HepG2 (cell line): ENCODE data around the gene AKAP12. TPM values are rescaled to one million over a fixed set of nuclear protein-coding genes. Genes with fewer than 3 reads are reported as not detected.
A peak's percentile ranks its signal among the peaks of the same experiment; 100 is the strongest.

Experiments
- ATAC-seq: fragments of 200-7000 bp; cut with Tn5 transposase; 3 replicates; pipeline ENCODE4 v1.9.1; 2020; ENCODE audit warnings: mild to moderate bottlenecking, moderate library complexity
- BruUV-seq: library from RNA; stranded (reverse); fragments of 400-500 nt; replicated peaks from 2 replicates; lab custom pipeline; 2021; lab: Mats Ljungman, UMichigan
- CTCF ChIA-PET: fragments of 300-600 bp; formaldehyde crosslinking; extraction: SDS; loops from one replicate; lab custom pipeline; 2021; ENCODE audit warnings: low total read pairs, inconsistent platforms, low intra/inter-chr PET ratio; lab: Yijun Ruan, JAX
- POLR2A ChIA-PET: fragments of 350-600 bp; sonication (Branson Sonifier 250); formaldehyde crosslinking; loops from one replicate; lab custom pipeline; 2020; ENCODE audit warnings: antibody characterized with exemption, inconsistent platforms; lab: Yijun Ruan, JAX
- DNase-seq: peaks from one replicate; pipeline ENCODE4 v3.0.0-alpha.2; 2015; ENCODE audit warnings: low spot score
- FAIRE-seq: peaks from 3 replicates; lab custom pipeline; 2011; peaks lifted over from hg19 to GRCh38; lab: Jason Lieb, UNC
- H2AFZ ChIP-seq: one replicate; pipeline ENCODE4 v1.6.1; 2011; ENCODE audit warnings: low read length, inconsistent platforms
- H3K27ac ChIP-seq: fragments of 300-600 bp; 3 replicates; pipeline ENCODE4 v1.8.0; 2011; ENCODE audit warnings: mixed run types, mild to moderate bottlenecking, mixed read lengths, low read length, inconsistent platforms; ENCODE audit not compliant: insufficient read depth; ENCODE audit errors: extremely low read length
- H3K27me3 ChIP-seq, 2 experiments: fragments of 200-600 bp in 1 of 2; 2 replicates in 1 of 2; 3 replicates in 1 of 2; pipeline versions ENCODE4 v1.6.0 to v1.8.0; 2011; ENCODE audit warnings: low read length in 2 of 2, mild to moderate bottlenecking in 2 of 2, moderate library complexity in 2 of 2, inconsistent platforms in 1 of 2; ENCODE audit not compliant: insufficient read depth in 2 of 2, control insufficient read depth in 1 of 2
- H3K36me3 ChIP-seq, 2 experiments: fragments of 200-600 bp in 1 of 2; replicated peaks in 1 of 2; 2 replicates in 1 of 2; 3 replicates in 1 of 2; pipeline versions ENCODE4 v1.5.1 to v1.8.0; 2011; ENCODE audit warnings: low read length in 2 of 2, inconsistent platforms in 1 of 2; ENCODE audit not compliant: insufficient read depth in 2 of 2, control insufficient read depth in 1 of 2
- H3K4me1 ChIP-seq: 2 replicates; pipeline ENCODE4 v1.5.1; 2012; ENCODE audit warnings: low read length, inconsistent platforms; ENCODE audit not compliant: insufficient read depth
- H3K4me2 ChIP-seq: 2 replicates; pipeline ENCODE4 v1.6.0; 2011; ENCODE audit warnings: low read depth, low read length, inconsistent platforms
- H3K4me3 ChIP-seq, 3 experiments: fragments of 200-600 bp in 1 of 3; sonication (generic), shearing (Covaris generic) in 1 of 3; replicated peaks in 1 of 3; 2 replicates each; pipeline ENCODE4 v1.5.1; 2011 to 2016; ENCODE audit warnings: low read length in 3 of 3, inconsistent platforms in 2 of 3, low read depth in 2 of 3, mild to moderate bottlenecking in 2 of 3, control low read depth in 1 of 3, mixed read lengths in 1 of 3; ENCODE audit not compliant: insufficient read depth in 1 of 3
- H3K79me2 ChIP-seq: one replicate; pipeline ENCODE4 v1.6.1; 2011; ENCODE audit warnings: low read length, inconsistent platforms; ENCODE audit not compliant: insufficient read depth
- H3K9ac ChIP-seq: 2 replicates; pipeline ENCODE4 v1.6.0; 2011; ENCODE audit warnings: mild to moderate bottlenecking, low read depth, low read length, inconsistent platforms; ENCODE audit not compliant: insufficient read depth
- H3K9me3 ChIP-seq: 2 replicates; pipeline ENCODE4 v1.5.1; 2012; ENCODE audit warnings: mild to moderate bottlenecking, low read length
- H4K20me1 ChIP-seq: 2 replicates; pipeline ENCODE4 v1.6.0; 2011; ENCODE audit warnings: inconsistent platforms, mild to moderate bottlenecking, low read length, moderate library complexity; ENCODE audit not compliant: insufficient read depth
- CBX1 ChIP-seq: IDR thresholded peaks from one replicate; pipeline ENCODE4 v1.6.1; 2016; ENCODE audit warnings: antibody characterized with exemption, low read depth
- FOXJ3 ChIP-seq: sonication (generic); formaldehyde crosslinking; IDR thresholded peaks from 2 replicates; pipeline ENCODE4 v1.4.0; 2020; ENCODE audit warnings: missing genetic modification reagents, mild to moderate bottlenecking, borderline replicate concordance
- SAFB2 ChIP-seq: sonication (generic); formaldehyde crosslinking; IDR thresholded peaks from 2 replicates; pipeline ENCODE4 v1.5.1; 2020; ENCODE audit warnings: missing genetic modification reagents, low read depth, mild to moderate bottlenecking, borderline replicate concordance
- TCF7L2 ChIP-seq: IDR thresholded peaks from 2 replicates; pipeline ENCODE4 v1.6.1; 2011; ENCODE audit warnings: mild to moderate bottlenecking, low read depth, low read length, moderate library complexity
- TEAD3 ChIP-seq: optimal IDR thresholded peaks from 2 replicates; pipeline ENCODE3; 2016; ENCODE audit warnings: borderline replicate concordance
- ZC3H13 ChIP-seq: sonication (generic); formaldehyde crosslinking; IDR thresholded peaks from 2 replicates; pipeline ENCODE4 v1.8.1; 2023; ENCODE audit warnings: mild to moderate bottlenecking, missing genetic modification reagents, moderate library complexity
- ZFP36 ChIP-seq: fragments of 150-350 bp; IDR thresholded peaks from 2 replicates; pipeline ENCODE4 v1.6.1; 2018; ENCODE audit warnings: borderline replicate concordance, low read length, low read depth; ENCODE audit not compliant: partially characterized antibody
- ZNF264 ChIP-seq: sonication (generic); formaldehyde crosslinking; IDR thresholded peaks from 2 replicates; pipeline ENCODE4 v1.4.0; 2020; ENCODE audit warnings: missing genetic modification reagents
- ZNF556 ChIP-seq: sonication (generic); formaldehyde crosslinking; IDR thresholded peaks from 2 replicates; pipeline ENCODE4 v1.4.0; 2020; ENCODE audit warnings: mild to moderate bottlenecking, missing genetic modification reagents, borderline replicate concordance
- ZNF7 ChIP-seq: IDR thresholded peaks from 2 replicates; pipeline ENCODE4 v1.6.1; 2016; ENCODE audit warnings: missing biosample characterization, missing genetic modification reagents
- ZNF780A ChIP-seq: sonication (generic); formaldehyde crosslinking; IDR thresholded peaks from 2 replicates; pipeline ENCODE4 v1.8.0; 2022; ENCODE audit warnings: mild to moderate bottlenecking, missing genetic modification reagents, moderate library complexity
- ZNF816 ChIP-seq: sonication (generic); formaldehyde crosslinking; IDR thresholded peaks from 2 replicates; pipeline ENCODE4 v1.8.0; 2022; ENCODE audit warnings: missing genetic modification reagents, mild to moderate bottlenecking, borderline replicate concordance
- ZSCAN22 ChIP-seq: sonication (generic); formaldehyde crosslinking; IDR thresholded peaks from 2 replicates; pipeline ENCODE4 v1.4.0; 2020; ENCODE audit warnings: mild to moderate bottlenecking, missing genetic modification reagents
- WGBS: methylation state at CpG from one replicate; pipeline ENCODE4 v1.1.6; 2017; ENCODE audit warnings: low lambda C conversion rate; 5-methylcytosine and 5-hydroxymethylcytosine counted together
- in situ Hi-C: cut with HindIII; loops from 2 replicates; pipeline ENCODE4 v1.10.0; 2017; ENCODE audit warnings: low pct_unique_long_range_greater_than_20kb; ENCODE audit not compliant: extremely low pct_ligation_motif_present
- intact Hi-C: fragments of 100-400 bp; cut with micrococcal nuclease; formaldehyde crosslinking; loops from one replicate; pipeline ENCODE4 v1.10.0; 2022; ENCODE audit not compliant: unreplicated experiment
- polyA plus RNA-seq, 8 experiments: library from polyadenylated mRNA; depleted of rRNA in 3 of 8; stranded (reverse) in 7 of 8; unstranded in 1 of 8; fragments of >200 nt; fragmentation: Illumina TruSeq in 4 of 8; extraction: Trizol in 4 of 8; gene quantifications; 2 replicates each; pipeline versions ENCODE4 v1.2.1 to v1.2.3, GENCODE V29; 2011 to 2016; ENCODE audit warnings: low read depth in 4 of 8, missing spikeins in 1 of 8, mixed read lengths in 1 of 8; ENCODE audit not compliant: insufficient read depth in 1 of 8
- total RNA-seq, 5 experiments: library from RNA; depleted of rRNA; stranded (reverse); fragments of >200 nt; fragmentation: Illumina TruSeq; extraction: Trizol; gene quantifications; 2 replicates each; pipeline ENCODE4 v1.2.3, GENCODE V29; 2016; ENCODE audit warnings: low read depth in 1 of 5
- TF ChIP-seq, protein P1 (sequence below): sonication (generic); formaldehyde crosslinking; IDR thresholded peaks from 2 replicates; pipeline ENCODE4 v1.4.0; 2020; ENCODE audit warnings: missing genetic modification reagents, mild to moderate bottlenecking, borderline replicate concordance
- TF ChIP-seq, protein P2 (sequence below): sonication (generic); formaldehyde crosslinking; IDR thresholded peaks from 2 replicates; pipeline ENCODE4 v1.4.0; 2020; ENCODE audit warnings: missing genetic modification reagents, borderline replicate concordance

The AKAP12 gene
- total and polyA plus RNA-seq, 2 of the 13 experiments (the other 11 are each of a cell fraction or from before 2014, with no cell fraction given) = 10.6 to 19.0 TPM

DNA sequence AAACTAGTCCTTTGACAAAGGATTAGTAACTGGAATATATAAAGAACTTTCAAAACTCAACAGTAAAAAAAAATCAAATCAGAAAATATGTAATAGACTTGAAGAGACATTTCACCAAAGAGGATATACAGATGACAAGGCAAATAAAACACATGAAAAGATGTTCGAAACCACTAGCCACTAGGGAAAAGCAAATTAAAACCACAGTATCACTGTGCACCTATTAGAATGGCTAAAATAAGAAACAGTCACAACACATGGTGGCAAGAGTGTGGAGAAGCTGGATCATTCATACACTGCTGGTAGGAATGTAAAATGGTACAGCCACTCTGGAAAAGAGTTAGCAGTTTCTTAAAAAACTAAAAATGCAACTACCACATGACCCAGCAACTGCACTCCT, 136.7 kb downstream of the AKAP12 start:
- ChIA-PET CTCF (no interaction called here), POLR2A (interaction anchor here (1.4 kb wide), 1 partner anchor 13 kb away, joined by 3 read pairs; no protein-coding TSS in a partner anchor)
- DNase-seq (no peak), ATAC-seq (peak; percentile 30), FAIRE-seq (no peak)
- H3K79me2 ChIP-seq = peaks cover 79% of the 10 kb centered on the region
- H3K9me3 ChIP-seq = no peaks in the 10 kb centered on the region
- intact Hi-C loops = no loop called here
- no peak overlapping the region for H3K9ac ChIP-seq
- no TSS peak for BruUV-seq
- H4K20me1 ChIP-seq = 0 out of 2 replicates have a peak, but pooled peaks cover 4% of the 10 kb centered on the region
- peaks cover 30% of the 10 kb centered on the region for H3K4me1 ChIP-seq
- no peak overlapping the region for H3K4me3 ChIP-seq
- H2AFZ ChIP-seq = no peak overlapping the region
- peaks cover 9 to 18% of the 10 kb centered on the region in 2 experiments for H3K36me3 ChIP-seq
- no peaks in the 10 kb centered on the region for H3K27me3 ChIP-seq
- in situ Hi-C loops = no loop called here
- H3K4me2 ChIP-seq = no peak overlapping the region
- no peak overlapping the region for H3K27ac ChIP-seq
- TF ChIP-seq ZNF7 (CRISPR knock-in tag) (peak; percentile 90), TEAD3 (CRISPR knock-in tag) (peak; percentile 24), ZSCAN22 (CRISPR knock-in tag) (no peak)
- WGBS = 96% methylated on average over 1 of the region's 1 CpG

DNA sequence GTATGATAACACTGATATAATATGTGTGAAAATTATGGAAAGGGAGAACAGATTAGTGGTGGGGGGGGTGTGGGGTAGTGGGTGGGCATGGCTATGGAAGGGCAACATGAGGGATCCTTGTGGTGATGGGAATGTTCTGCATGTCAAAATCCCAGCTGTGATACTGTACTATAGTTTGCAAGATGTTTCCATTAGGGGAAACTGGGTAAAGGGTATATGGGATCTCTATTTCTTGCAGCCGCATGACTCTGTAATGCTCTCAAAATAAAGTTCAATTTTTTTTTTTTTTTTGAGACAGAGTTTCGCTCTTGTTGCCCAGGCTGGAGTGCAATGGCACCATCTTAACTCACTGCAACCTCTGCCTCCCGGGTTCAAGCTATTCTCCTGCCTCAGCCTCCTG, 137.3 kb downstream of the AKAP12 start:
- WGBS = 94% methylated on average over 3 of the region's 3 CpGs
- Histone ChIP-seq H3K36me3 (peaks cover 5 to 12% of the 10 kb centered on the region in 2 experiments; a peak in 3 of 5 replicates), H3K27ac (no peak overlapping the region), H3K9ac (no peak overlapping the region), H3K9me3 (no peaks in the 10 kb centered on the region), H3K4me1 (peaks cover 30% of the 10 kb centered on the region), H3K27me3 (no peaks in the 10 kb centered on the region), H3K4me3 (no peak overlapping the region), H3K4me2 (no peak overlapping the region), H4K20me1 (0 out of 2 replicates have a peak, but pooled peaks cover 4% of the 10 kb centered on the region), H2AFZ (no peak overlapping the region), H3K79me2 (peaks cover 85% of the 10 kb centered on the region)
- no peak for ATAC-seq
- BruUV-seq = no TSS peak
- no peak for FAIRE-seq
- intact Hi-C loops = no loop called here
- DNase-seq = no peak
- CTCF ChIA-PET = no interaction called here
- POLR2A ChIA-PET = interaction anchor here (1.0 kb wide), 1 partner anchor 13 kb away, joined by 3 read pairs; no protein-coding TSS in a partner anchor
- in situ Hi-C loops = no loop called here
- TF ChIP-seq, protein P1, sequence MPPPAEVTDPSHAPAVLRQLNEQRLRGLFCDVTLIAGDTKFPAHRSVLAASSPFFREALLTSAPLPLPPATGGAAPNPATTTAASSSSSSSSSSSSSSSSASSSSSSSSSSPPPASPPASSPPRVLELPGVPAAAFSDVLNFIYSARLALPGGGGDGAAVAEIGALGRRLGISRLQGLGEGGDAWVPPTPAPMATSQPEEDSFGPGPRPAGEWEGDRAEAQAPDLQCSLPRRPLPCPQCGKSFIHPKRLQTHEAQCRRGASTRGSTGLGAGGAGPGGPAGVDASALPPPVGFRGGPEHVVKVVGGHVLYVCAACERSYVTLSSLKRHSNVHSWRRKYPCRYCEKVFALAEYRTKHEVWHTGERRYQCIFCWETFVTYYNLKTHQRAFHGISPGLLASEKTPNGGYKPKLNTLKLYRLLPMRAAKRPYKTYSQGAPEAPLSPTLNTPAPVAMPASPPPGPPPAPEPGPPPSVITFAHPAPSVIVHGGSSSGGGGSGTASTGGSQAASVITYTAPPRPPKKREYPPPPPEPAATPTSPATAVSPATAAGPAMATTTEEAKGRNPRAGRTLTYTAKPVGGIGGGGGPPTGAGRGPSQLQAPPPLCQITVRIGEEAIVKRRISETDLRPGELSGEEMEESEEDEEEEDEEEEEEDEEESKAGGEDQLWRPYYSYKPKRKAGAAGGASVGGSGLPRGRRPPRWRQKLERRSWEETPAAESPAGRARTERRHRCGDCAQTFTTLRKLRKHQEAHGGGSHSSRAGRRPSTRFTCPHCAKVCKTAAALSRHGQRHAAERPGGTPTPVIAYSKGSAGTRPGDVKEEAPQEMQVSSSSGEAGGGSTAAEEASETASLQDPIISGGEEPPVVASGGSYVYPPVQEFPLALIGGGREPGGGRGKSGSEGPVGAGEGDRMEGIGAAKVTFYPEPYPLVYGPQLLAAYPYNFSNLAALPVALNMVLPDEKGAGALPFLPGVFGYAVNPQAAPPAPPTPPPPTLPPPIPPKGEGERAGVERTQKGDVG (CRISPR knock-in tag) = no peak
- no peak for TF ChIP-seq ZNF264
- TF ChIP-seq SAFB2 (CRISPR knock-in tag) = no peak
- no peak for TF ChIP-seq FOXJ3 (CRISPR knock-in tag)
- TF ChIP-seq ZNF780A (CRISPR knock-in tag) = no peak
- TF ChIP-seq ZNF556 (CRISPR knock-in tag) = no peak
- no peak for TF ChIP-seq ZNF816 (CRISPR knock-in tag)
- no peak for TF ChIP-seq ZC3H13 (CRISPR knock-in tag)
- no peak for TF ChIP-seq ZFP36
- TF ChIP-seq, protein P2, sequence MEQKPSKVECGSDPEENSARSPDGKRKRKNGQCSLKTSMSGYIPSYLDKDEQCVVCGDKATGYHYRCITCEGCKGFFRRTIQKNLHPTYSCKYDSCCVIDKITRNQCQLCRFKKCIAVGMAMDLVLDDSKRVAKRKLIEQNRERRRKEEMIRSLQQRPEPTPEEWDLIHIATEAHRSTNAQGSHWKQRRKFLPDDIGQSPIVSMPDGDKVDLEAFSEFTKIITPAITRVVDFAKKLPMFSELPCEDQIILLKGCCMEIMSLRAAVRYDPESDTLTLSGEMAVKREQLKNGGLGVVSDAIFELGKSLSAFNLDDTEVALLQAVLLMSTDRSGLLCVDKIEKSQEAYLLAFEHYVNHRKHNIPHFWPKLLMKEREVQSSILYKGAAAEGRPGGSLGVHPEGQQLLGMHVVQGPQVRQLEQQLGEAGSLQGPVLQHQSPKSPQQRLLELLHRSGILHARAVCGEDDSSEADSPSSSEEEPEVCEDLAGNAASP (CRISPR knock-in tag) = no peak
- no peak for TF ChIP-seq TCF7L2
- no peak for TF ChIP-seq CBX1
